NCI-H2029 treated with DMSO at 0.1 percent for 48 hours (cell line): Measurements from ENCODE around the gene UVRAG.
"Not testable (repeated sequence)": the region's sequence is repeated elsewhere in the genome, so short reads cannot be mapped to it uniquely, and the experiment has no call there.

Source experiments
- DNase-seq: peaks from one replicate; lab custom pipeline; 2025; lab: John Stamatoyannopoulos, UW

Gene UVRAG

DNA sequence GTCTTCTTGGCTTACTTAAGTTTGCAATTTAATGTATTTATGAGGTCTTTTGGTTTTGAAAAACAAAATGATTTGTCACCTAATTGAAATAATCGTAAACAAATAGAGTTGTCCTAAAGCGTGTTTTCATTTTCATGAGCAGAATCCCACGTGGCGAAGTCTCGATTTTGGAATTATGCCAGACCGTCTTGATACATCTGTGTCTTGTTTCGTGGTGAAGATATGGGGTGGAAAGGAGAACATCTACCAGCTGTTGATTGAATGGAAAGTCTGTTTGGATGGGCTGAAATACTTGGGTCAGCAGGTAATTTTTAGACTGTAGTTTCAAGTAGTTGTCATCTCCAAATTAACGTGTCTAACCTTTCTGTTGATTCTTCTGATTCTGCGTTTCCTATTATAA is 64.7 kb downstream of the UVRAG start:
- DNase-seq = no peak

DNA sequence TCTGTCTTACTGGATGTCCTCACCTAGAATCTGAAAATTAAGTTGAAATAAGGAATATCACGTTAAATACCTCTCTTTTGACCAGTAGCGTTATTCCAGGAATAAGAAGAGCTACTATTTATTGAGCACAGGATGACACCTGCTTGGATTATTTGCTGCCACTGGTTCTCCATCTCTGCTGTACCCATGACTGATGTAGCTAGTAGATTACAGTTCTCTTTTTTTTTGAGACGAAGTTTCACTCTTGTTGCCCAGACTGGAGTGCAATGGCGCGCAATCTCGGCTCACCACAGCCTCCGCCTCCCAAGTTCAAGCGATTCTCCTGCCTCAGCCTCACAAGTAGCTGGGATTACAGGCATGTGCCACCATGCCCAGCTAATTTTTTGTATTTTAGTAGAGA is 65.3 kb downstream of the UVRAG start:
- DNase-seq = not testable (repeated sequence)

DNA sequence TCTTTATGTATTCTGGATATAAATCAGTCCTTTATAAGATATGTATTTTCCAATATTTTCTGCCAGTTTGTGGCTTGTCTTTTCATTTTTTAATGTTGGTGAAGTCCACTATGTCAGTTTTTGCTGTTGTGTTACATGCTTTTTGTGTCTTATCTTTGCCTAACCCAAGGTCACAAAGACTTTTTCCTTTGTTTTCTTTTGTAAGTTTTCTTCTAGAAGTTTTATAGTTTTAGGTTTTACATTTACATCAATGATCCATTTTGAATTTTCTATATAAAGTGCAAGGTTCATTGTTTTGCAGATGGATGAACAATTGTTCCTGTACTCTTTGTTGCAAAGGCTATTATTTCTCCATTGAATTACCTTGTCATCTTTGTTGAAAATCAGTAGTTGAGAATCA is 69.3 kb downstream of the UVRAG start:
- DNase-seq = no peak

DNA sequence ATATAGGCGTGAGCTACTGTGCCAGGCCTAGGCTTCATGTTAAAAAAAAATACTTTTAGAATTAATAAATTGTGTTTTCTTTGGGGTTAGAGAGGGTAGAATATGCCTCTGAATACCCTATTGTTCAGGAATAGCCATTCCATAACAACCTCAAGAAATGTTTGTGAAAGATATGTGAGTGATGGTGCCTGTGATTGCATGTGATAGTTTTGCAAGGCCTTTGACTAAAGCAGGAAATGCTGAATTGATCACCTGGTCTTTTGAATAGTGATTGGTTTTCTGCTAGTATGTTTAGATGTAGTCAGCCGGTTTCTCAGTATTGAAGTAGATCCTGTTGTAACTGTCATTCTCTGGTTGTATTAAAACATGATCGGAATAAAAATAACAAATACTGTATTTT is 73.4 kb downstream of the UVRAG start:
- no peak for DNase-seq

DNA sequence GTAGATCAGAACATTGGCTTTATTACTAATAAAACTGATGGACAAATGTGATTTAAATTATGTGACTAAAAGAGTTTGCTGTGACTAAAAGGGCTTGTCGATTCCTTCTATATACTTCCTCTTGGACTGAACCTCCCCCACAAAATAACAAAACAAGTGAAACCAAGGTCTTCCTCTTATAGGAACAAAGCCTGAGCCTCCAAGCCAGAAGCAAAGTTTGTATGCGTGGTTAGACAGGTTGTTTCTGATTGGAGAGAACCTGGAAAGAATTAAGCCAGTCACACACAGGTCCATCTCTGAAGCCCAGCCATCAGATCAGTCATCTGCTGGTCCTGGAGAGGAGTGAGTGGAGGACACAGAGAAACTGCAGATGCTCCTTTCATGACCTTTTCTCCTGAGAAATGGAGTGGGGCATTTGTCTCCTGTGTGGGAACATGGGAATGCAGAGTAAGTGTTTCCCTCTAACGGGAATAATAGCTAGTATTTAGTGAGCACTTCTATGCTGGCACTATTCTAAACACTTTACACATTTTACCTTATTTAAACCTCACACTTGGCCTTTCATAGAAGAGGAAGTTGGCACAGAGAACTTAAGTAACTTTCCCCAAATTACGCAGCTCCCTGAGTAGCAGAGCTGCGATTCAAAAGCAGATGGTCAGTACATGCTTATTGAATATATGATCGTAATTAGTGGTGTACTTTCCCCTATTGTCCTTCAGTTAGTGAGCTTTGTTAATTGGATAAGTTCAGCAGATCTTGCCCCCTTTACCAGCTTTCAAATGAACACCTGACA is 77.1 kb downstream of the UVRAG start:
- no peak for DNase-seq

DNA sequence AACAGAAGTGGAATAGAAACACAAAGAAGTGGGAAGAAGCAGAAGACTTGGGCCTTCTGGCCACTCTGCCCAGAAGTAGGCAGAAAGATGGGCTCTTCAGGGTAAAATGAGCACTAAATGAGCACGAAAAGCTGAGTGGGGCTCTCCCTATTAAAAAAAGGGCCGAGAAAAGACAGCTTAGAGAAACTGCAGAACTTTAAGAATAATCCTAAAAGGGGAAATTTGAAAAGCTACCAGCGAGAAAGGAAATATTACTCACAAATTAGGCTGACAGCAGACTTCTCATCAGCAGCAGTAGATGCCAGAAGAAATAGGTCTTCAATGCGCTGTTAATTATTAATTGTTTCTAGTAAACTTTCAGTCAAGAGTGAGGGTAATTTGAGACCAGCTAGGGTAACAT is 78.2 kb downstream of the UVRAG start:
- DNase-seq = no peak

DNA sequence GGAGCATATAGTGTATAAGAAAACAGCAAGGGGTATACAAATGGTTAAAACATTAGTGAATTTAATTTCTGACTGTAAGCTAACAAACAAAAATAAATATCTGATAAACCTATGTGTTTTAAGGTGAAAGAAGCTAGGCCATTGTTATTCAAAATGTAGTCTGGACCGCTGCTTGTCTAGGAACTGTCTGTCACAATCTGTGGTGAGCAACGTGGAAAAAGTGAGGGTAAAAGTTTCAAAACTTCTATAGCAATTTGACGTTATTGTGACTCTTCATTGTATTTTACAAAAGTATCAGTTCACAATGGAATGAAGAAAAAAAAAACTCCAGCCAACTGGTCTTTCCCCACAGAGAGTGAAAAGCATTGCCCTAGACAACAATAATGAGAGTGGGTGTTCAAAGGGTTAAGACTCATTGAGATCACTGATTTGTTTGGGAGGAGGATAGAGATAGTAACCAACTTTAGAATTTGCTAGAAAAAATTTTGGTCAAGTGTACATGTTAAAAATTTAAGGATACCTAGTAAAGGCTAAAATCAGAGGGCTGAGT is 79.1 kb downstream of the UVRAG start:
- no peak for DNase-seq

DNA sequence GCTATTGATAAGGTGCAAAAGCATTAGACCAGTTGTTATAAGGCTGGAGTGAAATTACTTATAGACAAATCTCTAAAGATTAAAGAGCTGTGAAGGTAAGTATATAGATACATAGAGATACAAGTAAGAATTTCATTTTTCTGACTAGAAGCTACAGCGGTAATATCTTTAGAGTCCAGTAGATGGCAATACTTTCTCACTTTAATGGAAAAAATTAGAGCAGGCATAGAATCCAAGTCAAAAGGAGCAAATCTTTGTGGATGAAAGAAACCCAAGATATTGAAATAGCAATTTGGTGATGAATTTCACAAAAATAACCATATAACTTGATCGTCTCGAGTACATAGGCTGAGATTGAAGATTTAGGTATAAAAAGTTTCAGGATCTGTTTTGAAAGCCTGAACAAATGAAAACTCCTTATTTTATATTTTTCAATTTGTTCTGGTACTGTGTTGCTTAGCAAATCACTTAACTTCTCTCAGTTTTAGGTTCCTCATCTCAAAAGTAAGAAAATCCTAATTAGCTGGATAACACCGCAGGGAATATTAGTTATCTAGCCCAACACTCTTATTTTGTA is 81.9 kb downstream of the UVRAG start:
- peak; percentile 50 for DNase-seq

DNA sequence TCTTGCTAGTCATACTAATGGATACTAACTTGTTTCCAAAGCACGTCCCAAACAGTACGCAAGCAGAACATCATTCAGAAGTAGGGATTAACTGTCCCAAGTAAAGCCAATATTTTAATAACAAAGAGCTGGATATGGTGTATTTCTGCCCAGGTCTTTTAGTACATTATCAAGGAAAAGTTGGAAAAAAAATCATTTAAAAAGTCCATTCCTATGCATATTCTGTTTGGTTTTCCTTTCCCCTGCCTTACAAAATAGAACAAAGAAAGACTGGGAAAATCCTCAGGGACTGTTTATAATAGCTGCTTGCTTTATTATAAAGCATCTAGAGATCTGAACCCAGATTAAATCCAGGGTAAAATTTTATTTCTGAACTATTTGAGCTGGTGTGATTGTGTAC is 83.9 kb downstream of the UVRAG start:
- no peak for DNase-seq

DNA sequence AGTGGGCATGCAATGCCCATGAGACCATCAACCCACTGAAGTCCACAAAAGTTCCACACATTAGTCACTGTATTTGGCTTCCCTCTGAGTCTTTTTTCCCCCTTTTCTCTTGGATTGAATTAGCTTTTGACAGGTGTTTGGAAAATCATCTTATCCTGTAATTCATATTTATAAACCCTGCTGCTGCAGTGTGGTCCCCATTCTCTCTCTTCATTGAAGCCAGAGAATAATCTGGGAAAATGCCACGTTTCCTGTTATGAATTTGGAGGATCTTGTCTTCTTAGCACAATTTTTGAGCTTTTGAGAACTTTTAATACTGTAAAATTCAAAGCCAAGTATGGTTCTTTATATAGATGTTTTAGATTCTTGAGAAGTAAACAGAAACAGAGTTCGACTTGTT is 84.8 kb downstream of the UVRAG start:
- no peak for DNase-seq

DNA sequence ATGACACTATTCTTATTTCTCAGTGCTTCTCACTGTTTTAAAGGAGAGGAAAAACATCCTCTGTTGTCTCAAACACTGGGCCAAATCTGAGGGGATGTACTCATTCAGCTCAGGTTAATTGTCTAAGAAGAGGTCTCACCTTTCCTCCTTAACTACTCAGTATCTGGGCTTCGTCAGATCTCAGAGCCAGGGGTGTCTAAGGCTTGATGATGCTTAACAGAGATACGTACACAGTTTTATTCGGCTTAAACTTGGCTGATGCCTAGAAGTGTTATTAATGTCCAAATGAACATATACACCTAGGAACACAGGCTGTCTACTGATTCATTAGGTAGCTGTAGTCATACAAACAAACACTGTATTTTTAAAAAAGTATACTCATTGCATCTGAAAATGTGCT is 85.8 kb downstream of the UVRAG start:
- peak; percentile 13 for DNase-seq

DNA sequence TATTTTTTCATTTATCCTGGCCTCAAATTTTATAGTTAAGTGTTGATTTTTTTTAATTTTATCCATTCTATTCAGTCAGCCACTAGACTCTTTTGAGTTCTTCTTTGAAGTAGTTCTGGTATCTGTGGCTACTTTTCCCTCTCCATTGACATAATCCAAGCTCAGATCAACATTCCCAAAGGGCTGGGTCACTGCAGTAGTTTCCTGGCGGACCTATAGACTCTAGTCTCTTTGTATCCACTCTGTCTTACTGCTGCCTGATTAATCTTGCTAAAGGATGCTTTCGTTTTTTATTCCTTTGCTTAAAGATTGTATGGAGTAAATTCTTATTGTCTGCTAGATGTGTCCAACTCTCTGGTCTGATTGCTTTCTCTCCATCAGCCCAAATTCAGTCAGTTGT is 87.6 kb downstream of the UVRAG start:
- DNase-seq = no peak

DNA sequence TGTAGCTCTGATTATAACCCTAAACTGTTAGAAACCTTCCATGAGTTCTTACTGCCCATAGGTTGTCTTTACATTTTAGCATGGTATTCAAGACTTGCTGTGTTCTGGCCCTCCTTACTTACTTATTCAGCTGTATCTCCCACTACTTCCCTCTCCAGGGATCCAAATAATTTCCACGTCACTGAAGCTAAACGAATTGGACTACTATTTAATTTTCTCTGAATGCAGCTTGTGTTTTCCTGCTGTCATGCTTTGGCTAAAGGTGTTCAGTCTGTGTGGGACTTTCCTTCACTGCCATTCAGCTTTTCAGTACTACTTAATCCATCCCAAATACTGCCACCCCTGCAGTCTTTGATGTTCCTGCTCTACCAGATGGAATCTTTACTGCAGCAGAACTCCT is 88.3 kb downstream of the UVRAG start:
- DNase-seq = no peak

DNA sequence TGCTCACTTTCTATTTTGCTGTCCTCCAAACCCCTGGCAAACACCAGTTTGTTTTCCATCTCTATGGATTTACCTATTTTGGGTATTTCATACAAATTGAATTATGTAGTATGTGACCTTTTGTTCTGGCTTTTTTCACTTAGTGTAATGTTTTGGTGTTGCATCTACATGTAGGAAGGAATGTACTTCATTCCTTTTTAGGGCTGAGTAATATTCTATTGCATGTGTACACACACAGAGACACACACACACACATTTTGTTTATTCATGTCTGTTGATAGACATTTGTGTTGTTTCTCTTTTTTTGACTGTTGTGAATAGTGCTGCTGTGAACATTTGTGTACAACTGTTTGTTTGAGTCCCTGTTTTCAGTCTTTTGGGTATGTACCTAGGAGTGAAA is 90.4 kb downstream of the UVRAG start:
- DNase-seq = no peak

DNA sequence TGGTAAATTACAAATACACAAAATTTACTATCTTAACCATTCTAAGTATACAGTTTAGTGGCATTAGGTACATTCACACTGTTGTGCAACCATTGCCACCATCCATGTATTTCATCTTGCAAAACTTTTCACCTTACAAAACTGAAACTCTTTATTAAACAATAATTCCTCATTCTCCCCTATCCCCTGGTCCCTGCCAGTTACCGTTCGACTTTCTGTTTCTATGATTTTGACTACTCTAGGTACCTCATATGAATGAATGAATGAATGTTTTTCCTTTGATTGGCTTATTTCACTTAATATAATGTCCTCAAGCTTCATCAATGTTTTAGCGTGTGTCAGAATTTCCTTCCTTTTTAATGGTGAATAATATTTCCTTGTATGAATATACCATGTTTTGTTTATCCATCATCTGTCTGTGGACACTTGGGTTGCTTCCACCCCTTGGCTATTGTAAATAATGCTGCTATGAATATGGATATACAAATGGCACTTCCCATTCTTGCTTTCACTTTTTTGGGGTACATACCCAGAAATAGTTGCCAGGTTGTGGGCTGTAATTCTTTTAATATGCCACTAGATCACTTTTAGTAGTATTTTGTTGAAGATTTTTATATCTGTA is 93.0 kb downstream of the UVRAG start:
- DNase-seq = no peak

DNA sequence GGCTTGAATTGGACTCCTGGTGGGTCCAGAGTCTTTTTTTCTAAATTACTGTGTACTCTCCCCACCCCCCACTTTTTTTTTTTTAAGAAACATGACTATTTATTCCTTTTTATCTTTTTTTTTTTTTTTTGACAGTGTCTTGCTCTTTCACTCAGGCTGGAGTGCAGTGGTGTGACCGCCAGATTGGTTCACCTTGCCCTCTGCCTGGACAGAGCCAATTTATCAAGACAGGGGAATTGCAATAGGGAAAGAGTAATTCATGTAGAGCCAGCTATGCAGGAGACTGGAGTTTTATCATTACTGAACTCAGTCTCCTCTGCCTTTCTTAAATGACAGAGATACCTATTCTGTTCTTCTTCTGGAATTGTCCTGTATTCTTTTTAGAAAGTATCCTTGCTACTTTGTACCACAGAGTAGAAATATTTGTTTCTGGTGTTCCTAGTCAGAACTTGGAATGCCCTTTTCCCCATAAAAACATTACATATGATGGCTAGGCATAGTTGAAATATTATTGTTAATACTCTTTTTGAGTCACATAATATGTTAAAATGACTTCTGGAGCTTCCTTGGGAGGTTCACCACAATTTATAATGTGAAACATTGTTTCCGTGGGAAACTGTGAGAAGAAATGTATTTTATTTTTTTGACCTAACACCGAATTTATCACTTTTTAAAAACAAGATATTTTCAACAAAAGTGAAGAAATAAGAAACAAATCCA is 95.6 kb downstream of the UVRAG start:
- DNase-seq = no peak

DNA sequence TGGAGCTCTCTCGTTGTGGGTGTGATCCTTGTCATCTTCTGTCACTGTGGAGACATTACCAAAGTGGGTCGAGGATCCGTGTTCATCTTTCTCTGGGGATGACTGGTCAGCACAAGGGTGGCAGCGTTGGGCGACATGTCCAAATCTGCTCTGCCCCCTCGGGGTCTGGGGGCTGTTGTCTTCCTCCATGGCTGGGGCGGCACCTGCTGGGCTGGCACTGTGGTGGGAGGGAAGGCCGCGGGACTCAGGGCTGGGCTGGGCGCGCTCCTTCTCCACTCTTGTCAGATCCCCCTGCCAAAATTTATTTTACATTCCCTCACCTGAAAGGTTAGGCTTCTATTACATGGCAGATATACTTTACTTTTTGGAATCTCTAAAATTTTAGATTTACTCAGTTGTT is 96.4 kb downstream of the UVRAG start:
- no peak for DNase-seq

DNA sequence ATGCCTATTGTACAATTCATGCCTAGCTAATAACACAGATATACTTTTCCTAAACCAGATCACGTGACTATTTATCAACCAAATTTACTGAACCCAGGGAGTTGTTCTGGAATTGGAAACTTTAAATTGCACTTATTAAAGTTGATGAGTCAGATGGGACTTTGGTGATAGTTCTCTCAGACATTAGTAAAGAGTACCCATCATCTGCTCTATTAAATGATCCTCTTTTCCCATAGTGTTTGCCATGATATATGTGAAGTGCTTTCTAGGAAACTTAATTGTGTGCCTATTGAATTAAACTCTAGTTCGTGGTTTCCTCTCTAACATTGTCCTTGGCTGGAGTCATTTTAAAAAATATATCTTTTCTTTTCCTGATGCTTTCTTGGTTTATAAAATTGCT is 99.0 kb downstream of the UVRAG start:
- no peak for DNase-seq

DNA sequence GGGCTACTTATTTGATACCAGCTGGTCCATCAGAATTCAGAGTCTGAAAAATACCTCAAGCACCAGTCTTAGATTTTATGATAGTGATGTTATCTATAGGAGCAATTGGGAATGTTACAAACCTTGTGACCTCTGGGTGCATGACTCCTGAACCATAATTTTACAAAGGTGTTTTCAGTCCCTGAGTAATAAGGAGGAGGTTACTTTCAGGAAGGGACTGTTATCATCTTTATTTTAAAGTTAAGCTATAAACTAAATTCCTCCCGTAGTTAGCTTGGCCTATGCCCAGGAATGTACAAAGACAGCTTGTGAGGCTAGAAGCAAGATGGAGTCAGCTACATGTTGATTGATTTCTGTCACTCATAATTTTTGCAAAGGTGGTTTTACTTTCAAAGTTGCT is 101.9 kb downstream of the UVRAG start:
- DNase-seq = no peak

DNA sequence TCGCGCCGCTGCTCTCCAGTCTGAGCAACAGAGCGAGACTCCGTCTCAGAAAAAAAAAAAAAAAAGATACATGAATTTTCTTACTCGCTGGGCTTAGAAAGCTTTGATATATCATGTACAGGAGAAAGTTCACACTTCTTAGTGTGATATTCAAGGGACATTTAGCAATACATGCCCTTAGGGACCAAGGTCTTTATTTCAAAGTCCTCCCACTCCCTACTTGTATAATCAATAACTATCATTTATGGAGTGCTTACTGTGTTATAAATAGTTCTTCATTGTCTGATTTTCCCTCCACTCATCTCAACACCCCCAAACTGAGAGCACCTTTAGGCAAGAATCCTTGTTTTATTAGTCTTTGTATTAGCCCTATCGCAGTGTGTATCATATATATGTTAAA is 103.3 kb downstream of the UVRAG start:
- DNase-seq = no peak

DNA sequence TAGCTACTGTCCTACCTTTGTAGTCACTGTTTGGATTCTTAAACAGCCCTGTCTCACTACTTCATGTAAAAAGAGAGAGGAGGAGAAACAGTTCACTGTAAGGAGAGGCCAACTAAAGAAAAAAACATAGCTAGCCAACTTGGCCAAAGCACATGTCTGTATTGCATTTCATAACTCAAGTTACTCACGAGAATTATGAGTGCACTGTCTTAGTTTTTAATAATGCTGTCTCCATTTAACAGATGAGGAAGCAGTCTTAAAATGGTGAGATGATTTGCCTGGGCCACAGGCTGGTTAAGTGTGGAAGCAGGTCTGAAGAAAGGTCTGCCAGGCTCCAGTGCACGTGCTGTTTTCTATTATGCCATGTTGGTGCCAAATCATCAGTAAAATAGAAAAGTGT is 104.5 kb downstream of the UVRAG start:
- DNase-seq = no peak

DNA sequence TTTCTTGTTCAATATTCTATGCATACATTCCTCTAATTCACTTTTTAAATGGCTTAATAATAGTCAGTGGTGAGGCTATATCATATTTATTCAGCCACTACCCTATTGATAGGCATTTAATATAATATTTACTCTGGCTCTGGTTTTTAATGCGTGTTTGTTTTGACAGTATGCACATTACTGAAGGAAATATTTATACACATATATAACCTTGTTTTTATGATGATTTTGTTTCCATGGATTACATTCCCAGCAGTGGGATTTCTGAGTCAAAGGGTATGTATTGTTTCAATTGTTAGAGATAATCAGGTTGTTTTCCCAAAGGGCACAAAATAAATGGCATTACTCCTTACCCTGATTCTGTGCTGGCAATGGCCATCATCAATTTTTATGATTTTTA is 105.8 kb downstream of the UVRAG start:
- DNase-seq = no peak

DNA sequence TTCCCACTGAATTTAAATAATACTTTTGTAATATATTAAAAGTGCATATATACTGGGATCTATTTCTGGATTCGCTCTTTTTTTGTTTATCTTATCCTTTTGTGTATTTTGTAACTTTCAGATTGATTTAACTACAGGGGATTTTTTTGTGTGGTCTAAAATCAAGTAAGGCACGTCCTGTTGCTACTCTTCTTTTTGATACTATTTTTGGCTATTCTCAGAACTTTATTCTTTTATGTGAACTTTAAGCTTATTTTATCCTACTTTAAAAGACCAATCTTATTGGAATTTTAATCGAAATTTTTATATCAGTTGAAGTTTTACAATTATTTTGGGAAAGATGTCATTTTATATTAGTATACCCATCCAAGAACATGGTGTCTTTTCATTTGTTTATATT is 106.8 kb downstream of the UVRAG start:
- DNase-seq = no peak
